Measurements from ENCODE around the gene PKIB. TPM values are rescaled to one million over a fixed set of nuclear protein-coding genes. Genes with fewer than 3 reads are reported as not detected.

Gene PKIB
- total RNA-seq, 1 donor from 2014 or later: 15.3 TPM

DNA sequence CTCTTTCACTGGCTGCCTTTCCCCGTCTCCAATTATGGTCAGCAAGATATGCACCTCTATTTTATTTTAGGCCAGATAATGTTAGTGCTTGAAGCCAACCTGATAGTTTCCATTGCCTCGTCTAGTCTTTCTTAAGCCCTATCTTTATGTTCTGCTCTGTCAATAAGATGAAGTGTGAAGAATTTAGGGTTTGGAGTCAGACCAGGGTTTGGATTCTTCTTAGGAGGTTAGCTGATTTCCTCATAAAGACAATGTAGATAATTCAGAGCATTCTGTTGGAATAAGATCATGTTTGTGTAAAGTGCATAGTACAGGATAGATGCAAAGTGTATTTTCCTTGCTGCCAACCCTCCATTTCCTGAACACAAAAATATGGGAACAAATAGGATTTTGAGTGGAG is 43.8 kb downstream of the PKIB start:
- no peak overlapping the region for H3K4me3 ChIP-seq (ENCODE audit: low read depth, low read length)
- no peaks in the 10 kb centered on the region for H3K27me3 ChIP-seq (ENCODE audit: control insufficient read depth, insufficient read depth, low read length)
- TF ChIP-seq, protein P1, sequence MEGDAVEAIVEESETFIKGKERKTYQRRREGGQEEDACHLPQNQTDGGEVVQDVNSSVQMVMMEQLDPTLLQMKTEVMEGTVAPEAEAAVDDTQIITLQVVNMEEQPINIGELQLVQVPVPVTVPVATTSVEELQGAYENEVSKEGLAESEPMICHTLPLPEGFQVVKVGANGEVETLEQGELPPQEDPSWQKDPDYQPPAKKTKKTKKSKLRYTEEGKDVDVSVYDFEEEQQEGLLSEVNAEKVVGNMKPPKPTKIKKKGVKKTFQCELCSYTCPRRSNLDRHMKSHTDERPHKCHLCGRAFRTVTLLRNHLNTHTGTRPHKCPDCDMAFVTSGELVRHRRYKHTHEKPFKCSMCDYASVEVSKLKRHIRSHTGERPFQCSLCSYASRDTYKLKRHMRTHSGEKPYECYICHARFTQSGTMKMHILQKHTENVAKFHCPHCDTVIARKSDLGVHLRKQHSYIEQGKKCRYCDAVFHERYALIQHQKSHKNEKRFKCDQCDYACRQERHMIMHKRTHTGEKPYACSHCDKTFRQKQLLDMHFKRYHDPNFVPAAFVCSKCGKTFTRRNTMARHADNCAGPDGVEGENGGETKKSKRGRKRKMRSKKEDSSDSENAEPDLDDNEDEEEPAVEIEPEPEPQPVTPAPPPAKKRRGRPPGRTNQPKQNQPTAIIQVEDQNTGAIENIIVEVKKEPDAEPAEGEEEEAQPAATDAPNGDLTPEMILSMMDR (IDR thresholded peaks at IDR 0.05; ENCODE audit: insufficient read depth, low read length, poor library complexity, severe bottlenecking): no peak
- DNase-seq (ENCODE audit: low read depth): no peak
- no peaks in the 10 kb centered on the region for H3K36me3 ChIP-seq (ENCODE audit: control insufficient read depth, insufficient read depth, low read length)

DNA sequence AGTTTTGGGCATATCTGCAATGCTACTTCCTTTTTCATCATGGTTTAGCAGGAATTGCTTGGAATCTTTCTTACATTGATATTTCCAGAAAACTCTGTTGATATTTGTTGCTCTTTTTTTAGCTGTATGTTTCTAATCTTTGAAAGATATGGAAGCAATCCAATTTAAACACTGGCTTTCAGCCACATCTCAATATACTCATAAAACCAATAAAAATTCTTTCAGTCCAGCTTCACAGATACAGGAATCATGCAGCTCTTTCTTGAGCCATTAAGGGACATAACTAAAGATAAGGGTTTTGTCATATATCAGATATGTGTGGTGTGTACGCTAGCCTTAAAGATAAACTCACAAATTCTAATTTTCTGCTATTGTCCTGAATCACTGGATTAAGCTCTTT is 47.4 kb downstream of the PKIB start:
- H3K36me3 ChIP-seq (ENCODE audit: control insufficient read depth, insufficient read depth, low read length): no peaks in the 10 kb centered on the region
- TF ChIP-seq, protein P1 (IDR thresholded peaks at IDR 0.05; ENCODE audit: insufficient read depth, low read length, poor library complexity, severe bottlenecking): no peak
- no peak overlapping the region for H3K4me3 ChIP-seq (ENCODE audit: low read depth, low read length)
- no peaks in the 10 kb centered on the region for H3K27me3 ChIP-seq (ENCODE audit: control insufficient read depth, insufficient read depth, low read length)
- DNase-seq (ENCODE audit: low read depth): no peak

DNA sequence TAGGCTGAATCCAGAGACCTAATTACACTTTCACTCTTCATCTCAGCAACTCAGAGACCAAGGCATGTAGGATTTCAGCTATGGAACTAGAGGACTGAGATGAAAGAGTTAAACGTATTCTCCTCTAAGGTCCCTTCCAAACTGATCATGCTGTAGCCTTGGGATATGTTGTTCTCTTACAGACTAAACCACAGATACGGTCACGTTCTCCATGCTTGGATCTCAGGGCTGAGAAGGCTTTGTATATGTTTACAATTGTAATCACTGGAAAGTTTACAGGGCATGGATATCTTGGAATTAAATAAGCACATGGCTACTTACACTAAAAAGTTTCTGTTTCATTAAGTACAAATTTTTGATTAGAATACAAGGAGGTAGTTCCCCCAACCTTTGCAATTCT is 50.1 kb downstream of the PKIB start:
- no peak for DNase-seq (ENCODE audit: low read depth)
- TF ChIP-seq, protein P1 (IDR thresholded peaks at IDR 0.05; ENCODE audit: insufficient read depth, low read length, poor library complexity, severe bottlenecking): no peak
- no peaks in the 10 kb centered on the region for H3K27me3 ChIP-seq (ENCODE audit: control insufficient read depth, insufficient read depth, low read length)
- H3K4me3 ChIP-seq (ENCODE audit: low read depth, low read length): no peak overlapping the region
- H3K36me3 ChIP-seq (ENCODE audit: control insufficient read depth, insufficient read depth, low read length): no peaks in the 10 kb centered on the region

DNA sequence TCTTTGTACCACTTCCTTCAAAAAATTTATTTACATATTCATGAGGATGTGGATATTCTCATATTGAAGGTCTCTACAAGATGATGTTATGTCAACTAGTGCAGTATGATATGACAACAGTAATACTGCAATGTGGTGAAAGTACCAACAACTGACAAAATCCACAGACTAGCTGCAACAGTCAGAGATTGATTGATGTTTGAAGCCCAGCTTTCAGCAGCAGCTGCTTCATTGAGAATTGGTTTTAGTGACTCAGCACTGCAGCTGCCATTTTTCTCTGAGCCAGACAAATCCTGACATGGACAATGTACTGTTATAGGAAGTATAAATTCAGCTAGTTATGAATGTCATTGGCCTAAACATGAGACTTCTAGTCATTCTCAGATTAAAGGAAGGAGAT is 53.8 kb downstream of the PKIB start:
- Histone ChIP-seq H3K4me3 (ENCODE audit: low read depth, low read length) (no peak overlapping the region), H3K36me3 (ENCODE audit: control insufficient read depth, insufficient read depth, low read length) (no peaks in the 10 kb centered on the region), H3K27me3 (ENCODE audit: control insufficient read depth, insufficient read depth, low read length) (no peaks in the 10 kb centered on the region)
- TF ChIP-seq, protein P1 (IDR thresholded peaks at IDR 0.05; ENCODE audit: insufficient read depth, low read length, poor library complexity, severe bottlenecking): no peak
- DNase-seq (ENCODE audit: low read depth): no peak

DNA sequence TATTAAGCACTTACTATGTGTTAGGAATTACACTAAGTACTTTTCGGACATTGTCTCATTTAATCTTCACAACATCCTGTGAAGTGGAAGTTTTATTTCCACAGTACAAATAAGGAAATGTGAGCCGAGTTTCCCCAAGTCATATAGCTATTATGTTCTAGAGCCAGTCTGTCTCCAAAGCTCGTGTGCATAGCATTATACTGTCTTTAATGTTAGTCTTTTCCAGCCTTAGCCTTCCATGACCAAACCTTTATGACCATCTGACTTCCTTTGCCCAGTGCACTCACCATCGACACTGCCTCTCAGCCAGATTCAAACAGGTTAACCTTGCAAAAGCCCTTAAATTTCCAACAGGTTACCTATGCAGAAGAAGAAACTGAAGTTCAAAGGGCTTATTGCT is 55.7 kb downstream of the PKIB start:
- no peak overlapping the region for H3K4me3 ChIP-seq (ENCODE audit: low read depth, low read length)
- no peak for DNase-seq (ENCODE audit: low read depth)
- H3K27me3 ChIP-seq (ENCODE audit: control insufficient read depth, insufficient read depth, low read length): no peaks in the 10 kb centered on the region
- H3K36me3 ChIP-seq (ENCODE audit: control insufficient read depth, insufficient read depth, low read length): no peaks in the 10 kb centered on the region
- TF ChIP-seq, protein P1 (IDR thresholded peaks at IDR 0.05; ENCODE audit: insufficient read depth, low read length, poor library complexity, severe bottlenecking): no peak

DNA sequence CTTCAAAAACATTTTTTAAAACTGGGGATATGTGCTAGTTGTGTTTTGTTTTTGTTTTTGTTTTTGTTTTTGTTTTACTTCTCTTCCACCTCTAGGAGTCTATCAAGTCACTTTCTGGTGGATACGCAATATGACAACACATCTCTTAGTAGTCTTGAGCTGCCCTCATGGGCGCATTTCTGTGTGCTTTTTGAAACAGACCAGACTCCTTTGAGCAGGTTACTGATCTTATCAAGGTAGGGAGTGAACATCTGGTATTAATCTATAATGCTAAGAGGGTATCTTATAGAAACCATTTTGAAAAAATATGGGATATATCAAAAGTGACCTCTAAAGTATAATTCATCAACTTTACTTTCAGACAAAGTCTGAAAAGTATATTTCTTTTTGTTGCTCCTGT is 56.2 kb downstream of the PKIB start:
- H3K4me3 ChIP-seq (ENCODE audit: low read depth, low read length): no peak overlapping the region
- no peak for DNase-seq (ENCODE audit: low read depth)
- H3K36me3 ChIP-seq (ENCODE audit: control insufficient read depth, insufficient read depth, low read length): no peaks in the 10 kb centered on the region
- no peaks in the 10 kb centered on the region for H3K27me3 ChIP-seq (ENCODE audit: control insufficient read depth, insufficient read depth, low read length)
- TF ChIP-seq, protein P1 (IDR thresholded peaks at IDR 0.05; ENCODE audit: insufficient read depth, low read length, poor library complexity, severe bottlenecking): no peak

Data from kidney epithelial cell (primary cell).